SK-N-SH (cell line): ENCODE results near the gene BBIP1.

Source experiments
- EP300 ChIP-seq, 2 experiments: IDR thresholded peaks; 2 replicates each; pipeline versions ENCODE4 v1.4.0 to v1.6.1; 2012; ENCODE audit warnings: borderline replicate concordance in 1 of 2, low read depth in 1 of 2, low read length in 1 of 2
- NRF1 ChIP-seq: IDR thresholded peaks from 2 replicates; pipeline ENCODE4 v1.6.1; 2012; ENCODE audit warnings: low read depth, mild to moderate bottlenecking, low read length
- POLR2AphosphoS5 ChIP-seq: IDR thresholded peaks from 2 replicates; pipeline ENCODE4 v1.6.1; 2012; ENCODE audit warnings: low read depth, low read length
- RFX5 ChIP-seq: IDR thresholded peaks from 2 replicates; pipeline ENCODE4 v1.6.1; 2012; ENCODE audit warnings: mild to moderate bottlenecking, improper control_type of control experiment, low read length
- TF ChIP-seq, protein P1 (sequence below): fragments of 200-600 bp; sonication (generic); IDR thresholded peaks from 2 replicates; pipeline ENCODE4 v1.6.1; 2017; ENCODE audit warnings: antibody characterized with exemption, mild to moderate bottlenecking, moderate library complexity
- TF ChIP-seq, protein P2 (sequence below): IDR thresholded peaks from 2 replicates; pipeline ENCODE4 v1.4.0; 2012; ENCODE audit warnings: low read depth, borderline replicate concordance
- TF ChIP-seq, protein P3 (sequence below): IDR thresholded peaks from 2 replicates; pipeline ENCODE4 v1.4.0; 2012; ENCODE audit warnings: low read depth, borderline replicate concordance
- TF ChIP-seq, protein P4 (sequence below): fragments of 150-350 bp; IDR thresholded peaks from 2 replicates; pipeline ENCODE4 v1.6.1; 2017; ENCODE audit warnings: antibody characterized with exemption, low read length, low read depth, borderline replicate concordance

DNA sequence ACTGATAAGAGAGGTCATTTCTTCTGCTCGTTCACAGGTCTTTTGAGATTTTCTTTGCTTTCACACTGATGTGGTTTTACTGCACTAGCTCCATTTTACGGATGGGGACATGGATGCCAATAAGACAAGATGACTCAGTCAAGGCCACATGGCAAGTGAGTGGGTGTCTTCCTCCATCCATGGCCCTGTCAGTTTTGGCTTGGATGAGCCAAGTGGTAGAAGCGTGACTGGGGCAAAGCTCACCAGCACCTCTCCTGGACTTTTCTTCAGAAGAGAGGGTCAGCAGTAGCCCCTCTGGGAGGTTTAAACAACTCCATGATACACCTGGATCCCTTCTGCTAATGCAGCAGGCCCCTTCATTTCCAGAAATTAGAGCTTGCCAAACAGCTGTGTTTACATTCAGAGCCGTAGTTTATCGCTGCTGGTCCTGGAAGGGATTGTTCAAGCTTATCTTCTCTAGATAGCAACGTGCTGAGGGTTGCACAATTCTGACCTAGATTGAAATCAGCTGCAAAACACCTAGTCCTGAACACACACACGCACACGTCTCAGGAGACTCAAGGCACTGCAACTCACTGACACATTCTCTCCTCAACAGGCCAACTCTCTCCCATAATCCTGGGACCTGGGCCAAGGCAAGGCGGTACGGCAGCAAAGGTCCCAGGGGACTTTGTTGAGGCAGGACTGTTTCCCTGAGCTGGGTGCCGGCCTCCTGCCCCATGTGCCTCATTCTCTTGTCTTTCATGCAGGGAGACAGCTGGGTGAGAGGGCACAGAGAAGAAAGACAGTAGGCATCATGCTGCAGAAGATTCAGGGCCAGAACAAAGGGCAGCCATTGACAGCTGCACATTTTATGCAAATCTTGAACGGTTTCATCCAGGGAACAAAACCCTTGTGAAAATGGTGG lies 61.5 kb downstream of the BBIP1 start:
- TF ChIP-seq, protein P1, sequence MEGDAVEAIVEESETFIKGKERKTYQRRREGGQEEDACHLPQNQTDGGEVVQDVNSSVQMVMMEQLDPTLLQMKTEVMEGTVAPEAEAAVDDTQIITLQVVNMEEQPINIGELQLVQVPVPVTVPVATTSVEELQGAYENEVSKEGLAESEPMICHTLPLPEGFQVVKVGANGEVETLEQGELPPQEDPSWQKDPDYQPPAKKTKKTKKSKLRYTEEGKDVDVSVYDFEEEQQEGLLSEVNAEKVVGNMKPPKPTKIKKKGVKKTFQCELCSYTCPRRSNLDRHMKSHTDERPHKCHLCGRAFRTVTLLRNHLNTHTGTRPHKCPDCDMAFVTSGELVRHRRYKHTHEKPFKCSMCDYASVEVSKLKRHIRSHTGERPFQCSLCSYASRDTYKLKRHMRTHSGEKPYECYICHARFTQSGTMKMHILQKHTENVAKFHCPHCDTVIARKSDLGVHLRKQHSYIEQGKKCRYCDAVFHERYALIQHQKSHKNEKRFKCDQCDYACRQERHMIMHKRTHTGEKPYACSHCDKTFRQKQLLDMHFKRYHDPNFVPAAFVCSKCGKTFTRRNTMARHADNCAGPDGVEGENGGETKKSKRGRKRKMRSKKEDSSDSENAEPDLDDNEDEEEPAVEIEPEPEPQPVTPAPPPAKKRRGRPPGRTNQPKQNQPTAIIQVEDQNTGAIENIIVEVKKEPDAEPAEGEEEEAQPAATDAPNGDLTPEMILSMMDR, result no peak
- TF ChIP-seq NRF1, result no peak
- TF ChIP-seq, protein P2, sequence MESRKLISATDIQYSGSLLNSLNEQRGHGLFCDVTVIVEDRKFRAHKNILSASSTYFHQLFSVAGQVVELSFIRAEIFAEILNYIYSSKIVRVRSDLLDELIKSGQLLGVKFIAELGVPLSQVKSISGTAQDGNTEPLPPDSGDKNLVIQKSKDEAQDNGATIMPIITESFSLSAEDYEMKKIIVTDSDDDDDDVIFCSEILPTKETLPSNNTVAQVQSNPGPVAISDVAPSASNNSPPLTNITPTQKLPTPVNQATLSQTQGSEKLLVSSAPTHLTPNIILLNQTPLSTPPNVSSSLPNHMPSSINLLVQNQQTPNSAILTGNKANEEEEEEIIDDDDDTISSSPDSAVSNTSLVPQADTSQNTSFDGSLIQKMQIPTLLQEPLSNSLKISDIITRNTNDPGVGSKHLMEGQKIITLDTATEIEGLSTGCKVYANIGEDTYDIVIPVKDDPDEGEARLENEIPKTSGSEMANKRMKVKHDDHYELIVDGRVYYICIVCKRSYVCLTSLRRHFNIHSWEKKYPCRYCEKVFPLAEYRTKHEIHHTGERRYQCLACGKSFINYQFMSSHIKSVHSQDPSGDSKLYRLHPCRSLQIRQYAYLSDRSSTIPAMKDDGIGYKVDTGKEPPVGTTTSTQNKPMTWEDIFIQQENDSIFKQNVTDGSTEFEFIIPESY, result no peak
- TF ChIP-seq, protein P3, sequence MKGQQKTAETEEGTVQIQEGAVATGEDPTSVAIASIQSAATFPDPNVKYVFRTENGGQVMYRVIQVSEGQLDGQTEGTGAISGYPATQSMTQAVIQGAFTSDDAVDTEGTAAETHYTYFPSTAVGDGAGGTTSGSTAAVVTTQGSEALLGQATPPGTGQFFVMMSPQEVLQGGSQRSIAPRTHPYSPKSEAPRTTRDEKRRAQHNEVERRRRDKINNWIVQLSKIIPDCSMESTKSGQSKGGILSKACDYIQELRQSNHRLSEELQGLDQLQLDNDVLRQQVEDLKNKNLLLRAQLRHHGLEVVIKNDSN, result no peak
- TF ChIP-seq, protein P4, sequence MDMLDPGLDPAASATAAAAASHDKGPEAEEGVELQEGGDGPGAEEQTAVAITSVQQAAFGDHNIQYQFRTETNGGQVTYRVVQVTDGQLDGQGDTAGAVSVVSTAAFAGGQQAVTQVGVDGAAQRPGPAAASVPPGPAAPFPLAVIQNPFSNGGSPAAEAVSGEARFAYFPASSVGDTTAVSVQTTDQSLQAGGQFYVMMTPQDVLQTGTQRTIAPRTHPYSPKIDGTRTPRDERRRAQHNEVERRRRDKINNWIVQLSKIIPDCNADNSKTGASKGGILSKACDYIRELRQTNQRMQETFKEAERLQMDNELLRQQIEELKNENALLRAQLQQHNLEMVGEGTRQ, result no peak
- no peak for TF ChIP-seq EP300 (IDR thresholded peaks at IDR 0.05; ENCODE audit: borderline replicate concordance in 1 of 2, low read depth in 1 of 2, low read length in 1 of 2)
- no peak for TF ChIP-seq POLR2AphosphoS5
- TF ChIP-seq RFX5, result no peak
